Measurements from ENCODE around the gene EXO5. TPM values are rescaled to one million over a fixed set of nuclear protein-coding genes. Genes with fewer than 3 reads are reported as not detected.

The EXO5 gene
- total RNA-seq, 4 donors from 2014 or later = 2.2 to 6.3 (median 6.0) TPM

DNA sequence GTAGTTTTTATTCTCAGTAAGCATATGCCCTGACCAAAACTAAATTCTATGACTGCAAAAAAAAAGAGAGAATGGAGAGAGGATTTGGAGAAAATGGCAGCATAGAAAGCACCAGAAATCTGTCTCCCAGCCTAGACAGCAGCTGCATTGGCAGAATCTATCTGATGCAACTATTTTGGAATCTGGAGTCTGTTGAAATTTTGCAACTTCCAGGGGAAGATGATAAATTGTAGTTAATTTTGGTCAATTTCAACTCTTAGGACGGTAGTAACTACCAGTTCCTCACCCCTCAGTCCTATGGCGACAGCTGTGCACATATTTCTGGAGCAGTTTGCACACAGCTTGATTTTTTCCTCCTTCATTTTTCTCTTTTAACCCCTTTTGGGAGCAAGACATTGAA, 10.9 kb downstream of the EXO5 start:
- WGBS = 84% methylated on average over 2 of the region's 2 CpGs
- no peaks in the 10 kb centered on the region for H3K4me1 ChIP-seq
- H3K27me3 ChIP-seq = peaks cover 2% of the 10 kb centered on the region
- H3K4me3 ChIP-seq = no peak overlapping the region
- TF ChIP-seq POLR2A (IDR thresholded peaks at IDR 0.05) (no peak), EP300 (IDR thresholded peaks at IDR 0.05) (no peak)
- DNase-seq (ENCODE audit: low spot score in 2 of 2) = no peak
- H3K27ac ChIP-seq = no peak overlapping the region
- H3K9me3 ChIP-seq = no peaks in the 10 kb centered on the region
- H3K36me3 ChIP-seq = peaks cover 7% of the 10 kb centered on the region

DNA sequence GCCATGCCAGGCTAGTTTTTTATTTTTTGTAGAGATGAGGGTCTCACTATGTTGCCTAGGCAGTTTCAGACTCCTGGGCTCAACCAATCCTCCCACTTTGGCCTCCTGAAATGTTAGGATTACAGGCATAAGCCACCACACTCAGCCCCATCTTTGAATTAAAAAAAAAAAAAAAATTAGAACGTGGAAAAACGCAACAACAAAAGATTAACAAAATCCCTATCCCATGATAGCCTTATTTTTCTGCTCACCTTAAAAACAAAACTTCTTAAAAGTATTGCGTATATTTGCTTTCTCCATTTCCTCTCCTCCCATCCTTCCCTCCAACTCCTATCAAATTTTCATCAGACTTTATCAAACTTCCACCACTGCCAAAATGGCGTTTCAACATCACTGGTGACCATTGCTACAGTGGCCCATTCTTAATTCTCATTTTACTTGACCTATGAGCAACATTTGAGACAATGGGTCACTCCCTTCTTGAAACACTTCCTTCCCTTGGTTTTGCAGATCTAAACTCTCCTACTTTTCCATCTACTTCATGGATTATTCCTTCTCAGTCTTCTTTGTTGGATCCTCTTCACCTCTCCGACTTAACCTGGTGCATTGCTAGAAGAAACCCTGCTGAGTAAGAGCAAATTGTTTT, 22.3 kb downstream of the EXO5 start:
- H3K27ac ChIP-seq = peak overlapping the region; percentile 42
- H3K4me3 ChIP-seq = peak overlapping the region; percentile 64
- no peak for DNase-seq (ENCODE audit: low spot score in 2 of 2)
- no peaks in the 10 kb centered on the region for H3K27me3 ChIP-seq
- H3K9me3 ChIP-seq = no peaks in the 10 kb centered on the region
- H3K36me3 ChIP-seq = no peaks in the 10 kb centered on the region
- 38% methylated on average over 5 of the region's 5 CpGs for WGBS
- peaks cover 17% of the 10 kb centered on the region for H3K4me1 ChIP-seq
- no peak for TF ChIP-seq POLR2A (IDR thresholded peaks at IDR 0.05)

DNA sequence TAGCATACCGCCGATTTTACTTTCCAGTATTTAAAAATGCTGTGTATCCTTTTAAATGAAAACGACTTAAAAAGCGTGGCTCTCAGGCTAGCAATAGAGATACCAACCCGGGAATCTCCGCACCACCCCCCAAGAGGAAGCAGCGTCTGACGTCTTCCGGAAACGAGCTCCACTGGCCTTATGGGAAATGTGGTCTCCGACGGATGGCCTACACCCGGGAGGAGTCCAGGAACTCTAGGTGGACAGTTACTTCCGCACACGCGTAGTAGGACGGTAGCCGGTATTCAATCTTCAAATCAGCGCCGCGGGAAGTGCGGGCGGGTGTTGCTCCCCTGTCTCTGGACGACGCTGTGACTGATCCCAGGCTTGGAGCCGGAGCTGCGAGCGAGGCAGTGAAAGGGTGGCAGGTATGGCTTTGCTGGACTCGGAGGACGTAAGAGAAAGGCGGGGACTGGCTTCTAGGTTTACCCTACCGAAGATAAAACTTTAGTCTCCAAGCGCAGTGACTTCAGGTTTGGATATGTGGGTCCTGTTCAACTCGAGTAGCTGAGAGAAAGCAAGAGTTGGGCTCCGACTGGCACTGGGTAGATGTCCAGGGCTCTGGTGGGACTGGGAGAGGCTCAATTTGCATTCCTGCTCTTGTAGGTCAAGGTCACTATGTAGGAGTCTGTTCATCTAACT, 23.0 kb downstream of the EXO5 start, which contains the start of gene ZNF684:
ZNF684 (plus strand) TSS at position 257 of the 681 bp plus-strand sequence. CDS start 1,530 bp downstream, outside the sequence.
- no peaks in the 10 kb centered on the region for H3K36me3 ChIP-seq
- peak; percentile 90 to 91 for DNase-seq (ENCODE audit: low spot score in 2 of 2)
- H3K4me3 ChIP-seq = peak within 1 kb of the TSS; percentile 64
- H3K27me3 ChIP-seq = no peaks in the 10 kb centered on the region
- H3K27ac ChIP-seq = peak within 1 kb of the TSS; percentile 42
- H3K4me1 ChIP-seq = peaks cover 17% of the 10 kb centered on the region
- no peak for TF ChIP-seq EP300 (IDR thresholded peaks at IDR 0.05)
- TF ChIP-seq POLR2A (IDR thresholded peaks at IDR 0.05) = no peak
- TF ChIP-seq, protein P1, sequence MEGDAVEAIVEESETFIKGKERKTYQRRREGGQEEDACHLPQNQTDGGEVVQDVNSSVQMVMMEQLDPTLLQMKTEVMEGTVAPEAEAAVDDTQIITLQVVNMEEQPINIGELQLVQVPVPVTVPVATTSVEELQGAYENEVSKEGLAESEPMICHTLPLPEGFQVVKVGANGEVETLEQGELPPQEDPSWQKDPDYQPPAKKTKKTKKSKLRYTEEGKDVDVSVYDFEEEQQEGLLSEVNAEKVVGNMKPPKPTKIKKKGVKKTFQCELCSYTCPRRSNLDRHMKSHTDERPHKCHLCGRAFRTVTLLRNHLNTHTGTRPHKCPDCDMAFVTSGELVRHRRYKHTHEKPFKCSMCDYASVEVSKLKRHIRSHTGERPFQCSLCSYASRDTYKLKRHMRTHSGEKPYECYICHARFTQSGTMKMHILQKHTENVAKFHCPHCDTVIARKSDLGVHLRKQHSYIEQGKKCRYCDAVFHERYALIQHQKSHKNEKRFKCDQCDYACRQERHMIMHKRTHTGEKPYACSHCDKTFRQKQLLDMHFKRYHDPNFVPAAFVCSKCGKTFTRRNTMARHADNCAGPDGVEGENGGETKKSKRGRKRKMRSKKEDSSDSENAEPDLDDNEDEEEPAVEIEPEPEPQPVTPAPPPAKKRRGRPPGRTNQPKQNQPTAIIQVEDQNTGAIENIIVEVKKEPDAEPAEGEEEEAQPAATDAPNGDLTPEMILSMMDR (IDR thresholded peaks at IDR 0.05) = no peak
- TF ChIP-seq POLR2AphosphoS5 (IDR thresholded peaks at IDR 0.05) = no peak
- 0% methylated on average over 23 of the region's 35 CpGs for WGBS
- H3K9me3 ChIP-seq = no peaks in the 10 kb centered on the region

DNA sequence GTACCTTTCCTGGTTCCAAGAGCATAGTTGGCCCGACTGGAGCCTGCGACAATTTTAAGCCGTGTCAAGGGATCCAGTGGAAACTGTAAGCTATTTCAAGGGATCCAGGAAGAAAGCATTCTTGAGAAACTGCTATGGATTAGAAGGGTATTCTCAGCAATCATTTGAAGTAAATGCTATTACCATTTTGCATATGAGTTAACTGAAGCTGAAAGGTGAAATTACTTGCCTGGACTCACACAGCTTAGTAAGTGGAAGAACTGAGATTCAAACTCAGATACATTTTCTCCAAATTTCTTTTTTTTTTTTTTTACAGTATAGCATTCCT, 23.5 kb downstream of the EXO5 start:
- no peak for DNase-seq (ENCODE audit: low spot score in 2 of 2)
- no peaks in the 10 kb centered on the region for H3K27me3 ChIP-seq
- peak overlapping the region; percentile 64 for H3K4me3 ChIP-seq
- TF ChIP-seq, protein P1 (IDR thresholded peaks at IDR 0.05) = no peak
- no peak for TF ChIP-seq EP300 (IDR thresholded peaks at IDR 0.05)
- TF ChIP-seq POLR2AphosphoS5 (IDR thresholded peaks at IDR 0.05) = no peak
- no peak for TF ChIP-seq POLR2A (IDR thresholded peaks at IDR 0.05)
- peak overlapping the region; percentile 42 for H3K27ac ChIP-seq
- WGBS = 4% methylated on average over 3 of the region's 3 CpGs
- H3K4me1 ChIP-seq = peaks cover 17% of the 10 kb centered on the region
- no peaks in the 10 kb centered on the region for H3K9me3 ChIP-seq
- H3K36me3 ChIP-seq = no peaks in the 10 kb centered on the region

DNA sequence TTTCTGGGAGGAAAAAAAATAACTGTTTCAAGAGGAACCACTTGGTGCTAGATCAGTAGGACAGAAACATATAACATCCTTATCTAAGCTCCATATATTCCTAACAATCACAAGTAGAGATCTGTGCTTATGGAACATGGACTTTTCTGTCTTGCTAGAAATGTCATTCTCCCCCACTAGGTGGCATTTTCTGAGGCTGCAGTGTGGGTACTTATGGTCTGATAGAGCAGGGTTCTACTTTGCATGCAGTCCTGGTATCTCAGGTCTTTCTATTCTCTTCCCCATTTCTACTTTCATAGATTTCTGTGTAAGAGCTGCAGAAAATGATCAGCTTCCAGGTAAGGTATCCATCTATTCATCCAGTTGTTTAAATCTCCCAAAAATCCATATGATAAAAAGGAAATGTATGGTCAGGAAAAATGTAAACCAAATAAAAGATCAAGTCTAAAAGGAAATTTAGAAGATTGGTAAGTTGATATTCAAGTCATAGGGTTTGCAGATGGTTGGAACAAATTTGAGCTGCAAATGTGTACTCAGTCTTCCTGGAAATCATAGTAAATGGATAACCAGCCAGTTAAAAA, 24.4 kb downstream of the EXO5 start:
- Histone ChIP-seq H3K27ac (no peak overlapping the region), H3K4me1 (peaks cover 17% of the 10 kb centered on the region), H3K4me3 (no peak overlapping the region), H3K9me3 (no peaks in the 10 kb centered on the region), H3K36me3 (no peaks in the 10 kb centered on the region), H3K27me3 (no peaks in the 10 kb centered on the region)
- no peak for DNase-seq (ENCODE audit: low spot score in 2 of 2)
- TF ChIP-seq POLR2AphosphoS5 (IDR thresholded peaks at IDR 0.05) = no peak
- TF ChIP-seq, protein P1 (IDR thresholded peaks at IDR 0.05) = peak in 1 of 2 donors; percentile 44

DNA sequence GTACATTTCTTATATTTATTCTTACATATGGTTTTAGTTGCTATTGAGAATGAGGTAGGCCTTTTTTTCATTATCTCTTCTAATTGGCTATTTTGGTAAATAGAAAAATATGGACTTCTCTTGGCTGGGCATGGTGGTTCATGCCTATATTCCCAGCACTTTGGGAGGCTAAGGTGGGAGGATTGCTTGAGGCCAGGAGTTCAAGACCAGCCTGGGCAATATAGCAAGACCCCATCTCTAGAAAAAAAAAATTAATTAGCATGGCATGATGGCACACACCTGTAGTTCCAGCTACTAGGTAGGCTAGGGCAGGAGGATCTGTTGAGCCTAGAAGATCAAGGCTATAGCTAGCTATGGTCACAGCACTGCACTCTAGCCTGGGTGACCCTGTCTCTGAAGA, 26.0 kb downstream of the EXO5 start:
- Histone ChIP-seq H3K27ac (no peak overlapping the region), H3K9me3 (no peaks in the 10 kb centered on the region), H3K27me3 (no peaks in the 10 kb centered on the region), H3K36me3 (no peaks in the 10 kb centered on the region), H3K4me1 (peaks cover 17% of the 10 kb centered on the region), H3K4me3 (no peak overlapping the region)
- DNase-seq (ENCODE audit: low spot score in 2 of 2) = no peak
- TF ChIP-seq POLR2AphosphoS5 (IDR thresholded peaks at IDR 0.05) (no peak), POLR2A (IDR thresholded peaks at IDR 0.05) (no peak), EP300 (IDR thresholded peaks at IDR 0.05) (no peak)
- TF ChIP-seq, protein P1 (IDR thresholded peaks at IDR 0.05) = no peak

Measured in suprapubic skin (tissue), 4 donors.